ENCODE data around the gene HADH. TPM values are rescaled to one million over a fixed set of nuclear protein-coding genes. Genes with fewer than 3 reads are reported as not detected.

Gene HADH
- total and polyA plus RNA-seq, 8 donors = 14.2 to 112 (median 27.2) TPM

DNA sequence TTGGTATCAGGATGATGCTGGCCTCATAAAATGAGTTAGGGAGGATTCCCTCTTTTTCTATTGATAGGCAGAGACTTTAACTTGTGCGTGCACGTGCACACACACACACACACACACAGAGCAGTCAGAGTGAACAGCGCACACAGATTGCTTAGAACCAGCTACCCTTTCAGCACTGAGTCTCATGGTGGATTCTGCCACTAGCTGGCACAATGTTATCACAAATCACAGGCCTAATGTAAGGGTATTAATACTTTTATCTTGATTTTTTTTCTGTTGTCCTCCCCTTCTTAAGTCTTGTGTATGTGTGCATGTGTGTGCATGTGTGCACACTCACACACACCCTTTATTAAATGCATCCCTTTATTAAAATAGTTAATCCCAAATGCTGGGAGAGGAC is 53.2 kb downstream of the HADH start:
- FAIRE-seq (no peak), ATAC-seq (no peak), DNase-seq (no peak)
- Histone ChIP-seq H3K27me3 (no peaks in the 10 kb centered on the region), H3K36me3 (no peaks in the 10 kb centered on the region), H3K4me1 (peaks cover 0 to 7% (median 0%) of the 10 kb centered on the region in 3 donors), H3K9me3 (no peaks in the 10 kb centered on the region), H3K27ac (no peak overlapping the region), H3K4me3 (no peak overlapping the region)
- intact Hi-C loops (cut with DNase I) = no loop called here
- TF ChIP-seq, protein P1, sequence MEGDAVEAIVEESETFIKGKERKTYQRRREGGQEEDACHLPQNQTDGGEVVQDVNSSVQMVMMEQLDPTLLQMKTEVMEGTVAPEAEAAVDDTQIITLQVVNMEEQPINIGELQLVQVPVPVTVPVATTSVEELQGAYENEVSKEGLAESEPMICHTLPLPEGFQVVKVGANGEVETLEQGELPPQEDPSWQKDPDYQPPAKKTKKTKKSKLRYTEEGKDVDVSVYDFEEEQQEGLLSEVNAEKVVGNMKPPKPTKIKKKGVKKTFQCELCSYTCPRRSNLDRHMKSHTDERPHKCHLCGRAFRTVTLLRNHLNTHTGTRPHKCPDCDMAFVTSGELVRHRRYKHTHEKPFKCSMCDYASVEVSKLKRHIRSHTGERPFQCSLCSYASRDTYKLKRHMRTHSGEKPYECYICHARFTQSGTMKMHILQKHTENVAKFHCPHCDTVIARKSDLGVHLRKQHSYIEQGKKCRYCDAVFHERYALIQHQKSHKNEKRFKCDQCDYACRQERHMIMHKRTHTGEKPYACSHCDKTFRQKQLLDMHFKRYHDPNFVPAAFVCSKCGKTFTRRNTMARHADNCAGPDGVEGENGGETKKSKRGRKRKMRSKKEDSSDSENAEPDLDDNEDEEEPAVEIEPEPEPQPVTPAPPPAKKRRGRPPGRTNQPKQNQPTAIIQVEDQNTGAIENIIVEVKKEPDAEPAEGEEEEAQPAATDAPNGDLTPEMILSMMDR (IDR thresholded peaks at IDR 0.05) = no peak
- WGBS, 2 donors = 86 to 94% methylated on average over 3 of the region's 3 CpGs

DNA sequence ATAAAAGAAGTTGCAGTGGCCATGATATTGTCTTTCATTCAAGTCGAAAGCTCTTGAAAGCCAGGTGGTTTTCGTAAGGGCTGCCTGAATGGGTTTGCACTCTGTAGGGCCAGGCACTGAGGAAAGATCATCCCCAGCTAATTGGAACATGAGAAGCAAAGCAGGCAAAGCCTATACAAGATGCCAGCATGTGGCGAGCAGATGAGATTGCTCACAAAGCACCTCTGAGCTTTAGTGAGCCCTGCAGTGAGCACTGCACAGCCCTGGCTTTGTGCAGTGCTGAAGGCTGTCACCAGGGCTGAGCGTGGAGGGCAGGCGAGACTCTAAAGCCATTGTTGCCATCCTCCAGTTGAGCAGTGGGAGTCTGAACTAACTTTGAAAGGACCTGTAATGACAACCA is 53.8 kb downstream of the HADH start:
- intact Hi-C loops (cut with DNase I) = no loop called here
- TF ChIP-seq, protein P1 (IDR thresholded peaks at IDR 0.05) = no peak
- ATAC-seq (no peak), FAIRE-seq (no peak), DNase-seq (no peak)
- no peaks in the 10 kb centered on the region for H3K36me3 ChIP-seq
- no peaks in the 10 kb centered on the region for H3K9me3 ChIP-seq
- H3K27ac ChIP-seq = no peak overlapping the region
- H3K27me3 ChIP-seq = no peaks in the 10 kb centered on the region
- 91 to 94% methylated on average over 5 of the region's 5 CpGs for WGBS, 2 donors
- no peak overlapping the region for H3K4me3 ChIP-seq
- H3K4me1 ChIP-seq = peaks cover 0 to 7% (median 0%) of the 10 kb centered on the region in 3 donors

DNA sequence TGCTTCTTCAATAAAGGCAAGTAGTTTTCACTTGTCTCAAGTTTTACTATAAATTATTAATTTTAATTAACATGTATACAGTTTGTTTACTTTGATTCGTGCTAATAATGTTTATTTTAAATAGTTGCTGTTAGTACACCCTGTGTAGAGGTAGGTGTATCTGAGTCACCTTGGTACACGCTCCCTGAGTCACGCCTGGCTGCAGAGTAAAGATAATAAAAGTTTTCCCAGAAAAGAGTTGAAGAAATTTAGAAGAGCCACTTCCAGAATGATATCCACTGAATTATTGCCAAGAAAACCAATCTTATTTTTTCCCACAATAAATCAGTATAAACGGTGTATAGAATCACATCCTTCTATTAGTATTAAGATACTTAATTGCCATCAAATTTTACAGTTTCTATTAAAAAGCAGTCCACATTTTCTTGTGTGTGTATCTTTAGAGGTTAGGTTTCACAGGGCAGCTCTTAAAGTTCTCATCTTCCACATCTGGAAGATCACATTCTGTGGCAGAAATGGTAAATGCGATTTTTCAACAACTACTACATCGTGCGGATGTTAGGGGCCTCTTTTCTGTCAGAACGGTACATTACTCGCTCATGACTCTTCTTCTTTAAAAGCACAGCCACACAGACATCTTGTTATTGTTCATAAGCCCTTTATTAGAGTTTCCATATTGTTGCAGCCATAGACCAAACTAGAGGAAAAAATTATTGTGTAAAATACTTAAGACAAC is 55.4 kb downstream of the HADH start:
- Histone ChIP-seq H3K4me3 (no peak overlapping the region), H3K27ac (no peak overlapping the region), H3K27me3 (no peaks in the 10 kb centered on the region), H3K36me3 (no peaks in the 10 kb centered on the region), H3K9me3 (no peaks in the 10 kb centered on the region), H3K4me1 (peaks cover 0 to 7% (median 0%) of the 10 kb centered on the region in 3 donors)
- no peak for FAIRE-seq
- 72 to 74% methylated on average over 9 of the region's 9 CpGs for WGBS, 2 donors
- ATAC-seq = peak in 3 of 4 donors; percentile 40 to 60 (median 46)
- DNase-seq = no peak
- TF ChIP-seq, protein P1 (IDR thresholded peaks at IDR 0.05) = no peak
- intact Hi-C loops (cut with DNase I) = no loop called here

DNA sequence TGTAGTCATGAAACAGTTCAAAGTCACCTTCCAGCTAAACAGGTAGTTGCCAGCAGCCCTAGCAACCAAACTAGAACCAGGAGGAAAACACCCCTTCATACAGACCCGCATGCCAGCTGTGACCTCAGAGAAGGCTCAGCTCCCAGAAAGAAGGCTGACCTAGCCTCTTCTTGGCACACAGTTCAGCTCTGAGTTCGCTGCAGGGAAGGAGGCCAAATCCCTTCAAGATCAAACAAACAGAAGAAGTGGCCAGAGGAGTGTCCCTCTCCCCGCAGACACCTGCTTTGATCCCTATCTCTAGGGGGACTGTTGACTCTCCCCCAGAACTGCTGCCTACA is 56.0 kb downstream of the HADH start:
- ATAC-seq (peak; percentile 86 to 96 (median 94)), DNase-seq (peak in 4 of 6 donors; percentile 33 to 76 (median 56)), FAIRE-seq (no peak)
- Histone ChIP-seq H3K4me1 (peaks cover 0 to 7% (median 0%) of the 10 kb centered on the region in 3 donors), H3K4me3 (no peak overlapping the region), H3K27me3 (no peaks in the 10 kb centered on the region), H3K36me3 (no peaks in the 10 kb centered on the region), H3K9me3 (no peaks in the 10 kb centered on the region), H3K27ac (no peak overlapping the region)
- WGBS, 2 donors = 10% methylated on average over 3 of the region's 3 CpGs
- intact Hi-C loops (cut with DNase I) = no loop called here
- TF ChIP-seq, protein P1 (IDR thresholded peaks at IDR 0.05) = no peak

DNA sequence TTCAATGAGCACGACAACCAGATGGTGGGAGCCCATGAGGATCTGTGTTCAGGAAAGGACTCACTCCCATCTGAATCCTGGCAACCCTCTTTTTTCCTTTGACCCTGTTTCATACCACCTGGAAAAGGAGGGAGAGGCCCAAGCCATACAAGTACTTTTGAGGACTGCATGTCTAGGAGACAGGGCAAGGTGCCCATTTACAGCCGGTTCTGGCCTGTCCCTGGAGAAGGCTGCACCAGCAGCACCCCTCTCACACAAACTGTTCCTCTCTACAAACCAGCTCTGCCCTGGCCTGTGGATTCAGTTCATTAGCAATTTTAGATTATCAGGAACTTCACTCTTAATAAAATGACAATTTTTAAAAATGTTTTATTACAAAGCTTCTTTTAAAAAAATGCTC is 57.5 kb downstream of the HADH start:
- TF ChIP-seq, protein P1 (IDR thresholded peaks at IDR 0.05) = no peak
- no peak overlapping the region for H3K27ac ChIP-seq
- H3K4me1 ChIP-seq = peaks cover 0 to 7% (median 0%) of the 10 kb centered on the region in 3 donors
- ATAC-seq (no peak), DNase-seq (no peak), FAIRE-seq (no peak)
- H3K4me3 ChIP-seq = no peak overlapping the region
- no peaks in the 10 kb centered on the region for H3K9me3 ChIP-seq
- intact Hi-C loops (cut with DNase I) = no loop called here
- WGBS, 2 donors = 83% methylated on average over 2 of the region's 2 CpGs
- H3K36me3 ChIP-seq = no peaks in the 10 kb centered on the region
- H3K27me3 ChIP-seq = no peaks in the 10 kb centered on the region

Data from pancreas (tissue), 10 donors.